Esophagus muscularis mucosa (tissue), 4 donors: ENCODE measurements around the gene S100A14. TPM values are rescaled to one million over a fixed set of nuclear protein-coding genes. Genes with fewer than 3 reads are reported as not detected.

Source experiments
- DNase-seq: peaks from one replicate; pipeline ENCODE4 v3.0.0-alpha.2; 2017; ENCODE audit errors: extremely low spot score
- H3K27ac ChIP-seq, 4 donors: fragments of 200-600 bp; sonication (generic); replicated peaks in 1 of 4; 1 replicate in 3 of 4; 2 replicates in 1 of 4; pipeline ENCODE4 v1.5.1; 2016 to 2019; ENCODE audit warnings: mild to moderate bottlenecking in 1 of 4
- H3K27me3 ChIP-seq, 4 donors: fragments of 200-600 bp; sonication (generic); one replicate each; pipeline versions ENCODE4 v1.5.1 to v1.6.0; 2016 to 2019
- H3K36me3 ChIP-seq, 4 donors: fragments of 200-600 bp; sonication (generic); one replicate each; pipeline ENCODE4 v1.5.1; 2016 to 2019
- H3K4me1 ChIP-seq, 4 donors: fragments of 200-600 bp; sonication (generic); one replicate each; pipeline ENCODE4 v1.5.1; 2016 to 2019
- H3K4me3 ChIP-seq, 4 donors: fragments of 200-600 bp; sonication (generic); 1 replicate in 2 of 4; 2 replicates in 2 of 4; pipeline ENCODE4 v1.5.1; 2016 to 2019; ENCODE audit warnings: mild to moderate bottlenecking in 4 of 4, moderate library complexity in 1 of 4
- H3K9me3 ChIP-seq, 4 donors: fragments of 200-600 bp; sonication (generic); 1 replicate in 3 of 4; 2 replicates in 1 of 4; pipeline ENCODE4 v1.5.1; 2016 to 2019
- CTCF ChIP-seq, 3 experiments: fragments of 200-600 bp in 2 of 3; fragments of 450-650 bp in 1 of 3; sonication (generic) in 2 of 3; IDR thresholded peaks; one replicate each; pipeline ENCODE4 v1.5.1; 2017 to 2019; ENCODE audit warnings: antibody characterized with exemption in 3 of 3, mild to moderate bottlenecking in 2 of 3, moderate library complexity in 1 of 3
- EP300 ChIP-seq: sonication (generic); formaldehyde crosslinking; IDR thresholded peaks from one replicate; pipeline ENCODE4 v1.6.1; 2017; ENCODE audit warnings: antibody characterized with exemption
- POLR2A ChIP-seq: fragments of 450-650 bp; IDR thresholded peaks from one replicate; pipeline ENCODE4 v1.6.1; 2017; ENCODE audit warnings: antibody characterized with exemption, moderate library complexity, mild to moderate bottlenecking, low read depth
- POLR2AphosphoS5 ChIP-seq, 2 donors: sonication (generic); formaldehyde crosslinking; IDR thresholded peaks; one replicate each; pipeline ENCODE4 v1.6.1; 2017; ENCODE audit warnings: antibody characterized with exemption in 2 of 2
- WGBS: methylation state at CpG from one replicate; pipeline ENCODE4 v1.1.5; 2018; 5-methylcytosine and 5-hydroxymethylcytosine counted together
- intact Hi-C: fragments of 100-400 bp; cut with DNase I; formaldehyde crosslinking; loops from one replicate; pipeline ENCODE4 v1.15.1; 2023
- total RNA-seq, 4 donors: library from RNA; depleted of rRNA; stranded (reverse); fragments of >200 nt; gene quantifications; one replicate each; pipeline versions ENCODE4 v1.1.0 to v1.2.1, GENCODE V29; 2016

Gene S100A14
- total RNA-seq, 4 donors from 2014 or later, result 1.0 TPM; not detected in 3

- Histone ChIP-seq H3K27ac (peak overlapping the region in 2 of 4 donors; percentile 4 to 5), H3K9me3 (no peaks in the 10 kb centered on the region), H3K4me3 (no peak overlapping the region), H3K27me3 (peaks cover 0 to 4% (median 0%) of the 10 kb centered on the region in 4 donors), H3K4me1 (peaks cover 46 to 64% (median 60%) of the 10 kb centered on the region in 4 donors), H3K36me3 (peaks cover under 1 to 9% (median 3%) of the 10 kb centered on the region in 4 donors)
- TF ChIP-seq POLR2A, result no peak
- no peak for TF ChIP-seq EP300
- TF ChIP-seq POLR2AphosphoS5 (IDR thresholded peaks at IDR 0.05), result no peak
- no peak for TF ChIP-seq CTCF (IDR thresholded peaks at IDR 0.05)
- intact Hi-C loops, result no loop called here
- DNase-seq, result no peak
- 82% methylated on average over 10 of the region's 10 CpGs for WGBS
Observed at GRCh38 chr1:153631047-153632022, 15.2 kb upstream of the S100A14 start.

DNA sequence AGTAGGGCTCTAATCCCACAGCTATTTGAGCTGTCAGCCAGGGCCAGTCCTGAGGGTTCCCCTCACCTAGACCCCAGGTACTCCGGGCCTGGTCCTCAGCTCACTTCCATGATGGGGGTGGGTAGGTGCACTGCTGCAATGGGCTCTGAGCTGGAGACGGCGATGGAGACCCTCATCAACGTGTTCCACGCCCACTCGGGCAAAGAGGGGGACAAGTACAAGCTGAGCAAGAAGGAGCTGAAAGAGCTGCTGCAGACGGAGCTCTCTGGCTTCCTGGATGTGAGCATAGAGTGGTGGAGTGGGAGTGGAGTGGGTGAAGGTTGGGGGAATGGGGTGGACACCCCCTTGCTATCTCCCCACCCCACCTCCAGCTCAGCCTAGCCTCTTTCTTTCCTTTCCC lies 14.3 kb upstream of the S100A14 start:
- TF ChIP-seq POLR2A (no peak), POLR2AphosphoS5 (IDR thresholded peaks at IDR 0.05) (no peak), EP300 (no peak), CTCF (IDR thresholded peaks at IDR 0.05) (no peak)
- no peak overlapping the region for H3K4me3 ChIP-seq
- no peak for DNase-seq
- 94% methylated on average over 6 of the region's 7 CpGs for WGBS
- intact Hi-C loops, result no loop called here
- H3K9me3 ChIP-seq, result no peaks in the 10 kb centered on the region
- H3K36me3 ChIP-seq, result peaks cover 0 to 2% (median under 1%) of the 10 kb centered on the region in 4 donors
- H3K4me1 ChIP-seq, result peaks cover 46 to 64% (median 60%) of the 10 kb centered on the region in 4 donors
- no peak overlapping the region for H3K27ac ChIP-seq
- H3K27me3 ChIP-seq, result peaks cover 0 to 4% (median 0%) of the 10 kb centered on the region in 4 donors

GRCh38 chr1:153629971-153630370 lies 13.8 kb upstream of the S100A14 start:
- H3K4me3 ChIP-seq, result no peak overlapping the region
- no peak for DNase-seq
- 80% methylated on average over 1 of the region's 1 CpG for WGBS

DNA sequence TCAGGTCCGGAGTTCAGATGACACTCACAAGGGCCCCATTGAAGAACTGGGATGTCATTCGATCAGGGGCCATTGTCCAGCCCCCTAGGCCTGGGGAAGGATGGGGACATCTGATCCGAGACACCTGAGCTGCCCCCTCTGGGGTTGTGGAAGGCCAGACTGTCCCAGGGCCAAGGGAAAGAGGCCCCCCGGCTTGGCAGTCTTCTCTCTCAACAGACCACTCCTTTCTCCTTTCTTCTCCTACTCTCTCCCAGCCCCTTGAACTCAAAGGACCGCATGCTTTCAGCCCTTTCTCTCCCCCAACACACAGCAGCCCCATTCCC lies 13.2 kb upstream of the S100A14 start:
- DNase-seq, result no peak
- Histone ChIP-seq H3K4me3 (no peak overlapping the region), H3K27ac (peak overlapping the region in 3 of 4 donors; percentile 2 to 83 (median 22)), H3K27me3 (peaks cover 0 to 4% (median 0%) of the 10 kb centered on the region in 4 donors), H3K4me1 (peaks cover 49 to 69% (median 64%) of the 10 kb centered on the region in 4 donors), H3K9me3 (no peaks in the 10 kb centered on the region), H3K36me3 (peaks cover 0 to 12% (median 5%) of the 10 kb centered on the region in 4 donors)
- 81% methylated on average over 5 of the region's 5 CpGs for WGBS
- TF ChIP-seq POLR2A (no peak), EP300 (no peak), CTCF (IDR thresholded peaks at IDR 0.05) (no peak), POLR2AphosphoS5 (IDR thresholded peaks at IDR 0.05) (no peak)
- intact Hi-C loops, result no loop called here

More at GRCh38 chr1:153629971-153630370, 13.8 kb upstream of the S100A14 start:
- H3K27ac ChIP-seq, result peak overlapping the region in 1 of 4 donors; percentile 2
- H3K27me3 ChIP-seq, result peaks cover 0 to 4% (median 0%) of the 10 kb centered on the region in 4 donors
- peaks cover 0 to 6% (median 3%) of the 10 kb centered on the region in 4 donors for H3K36me3 ChIP-seq
- TF ChIP-seq POLR2A (peak; percentile 18), EP300 (no peak)
- H3K9me3 ChIP-seq, result no peaks in the 10 kb centered on the region
- peaks cover 45 to 64% (median 60%) of the 10 kb centered on the region in 4 donors for H3K4me1 ChIP-seq
- intact Hi-C loops, result no loop called here

GRCh38 chr1:153628638-153629342 lies 12.7 kb upstream of the S100A14 start:
- Histone ChIP-seq H3K27ac (peak overlapping the region; percentile 83 to 91 (median 88)), H3K27me3 (no peaks in the 10 kb centered on the region), H3K4me1 (peaks cover 52 to 72% (median 68%) of the 10 kb centered on the region in 4 donors), H3K4me3 (no peak overlapping the region), H3K36me3 (peaks cover 0 to 15% (median 6%) of the 10 kb centered on the region in 4 donors), H3K9me3 (no peaks in the 10 kb centered on the region)
- no peak for TF ChIP-seq EP300
- TF ChIP-seq CTCF (IDR thresholded peaks at IDR 0.05), result no peak
- no peak for TF ChIP-seq POLR2A
- no peak for TF ChIP-seq POLR2AphosphoS5 (IDR thresholded peaks at IDR 0.05)
- no peak for DNase-seq
- intact Hi-C loops, result no loop called here
- WGBS, result 87% methylated on average over 6 of the region's 6 CpGs
